ENCODE data around the gene AKAP13.

AKAP13 gene

GRCh38 chr15:85685356-85685755, 305.0 kb downstream of the AKAP13 start:
- no peak overlapping the region for H3K4me3 ChIP-seq (ENCODE audit: low read depth, low read length)
- no peak for DNase-seq (ENCODE audit: low read depth)
- no peak for TF ChIP-seq POLR2A (IDR thresholded peaks at IDR 0.05; ENCODE audit: extremely low read depth, insufficient read length)
- no peak for TF ChIP-seq MYC (IDR thresholded peaks at IDR 0.05; ENCODE audit: low read depth, low read length)
- TF ChIP-seq CTCF (IDR thresholded peaks at IDR 0.05; ENCODE audit: low read depth, low read length): no peak
- no peak for TF ChIP-seq MAX (IDR thresholded peaks at IDR 0.05; ENCODE audit: low read depth, low read length)

GRCh38 chr15:85687329-85687728, 306.9 kb downstream of the AKAP13 start:
- peak; percentile 18 for DNase-seq (ENCODE audit: low read depth)
- TF ChIP-seq POLR2A (IDR thresholded peaks at IDR 0.05; ENCODE audit: extremely low read depth, insufficient read length) (no peak), MYC (IDR thresholded peaks at IDR 0.05; ENCODE audit: low read depth, low read length) (no peak), CTCF (IDR thresholded peaks at IDR 0.05; ENCODE audit: low read depth, low read length) (no peak)
- H3K4me3 ChIP-seq (ENCODE audit: low read depth, low read length): no peak overlapping the region

- H3K4me3 ChIP-seq (ENCODE audit: low read depth, low read length): no peak overlapping the region
- DNase-seq (ENCODE audit: low read depth): peak; percentile 36
- TF ChIP-seq MYC (IDR thresholded peaks at IDR 0.05; ENCODE audit: low read depth, low read length) (no peak), POLR2A (IDR thresholded peaks at IDR 0.05; ENCODE audit: extremely low read depth, insufficient read length) (no peak), MAX (IDR thresholded peaks at IDR 0.05; ENCODE audit: low read depth, low read length) (no peak), CTCF (IDR thresholded peaks at IDR 0.05; ENCODE audit: low read depth, low read length) (no peak)
Observed at GRCh38 chr15:85688711-85689110, 308.3 kb downstream of the AKAP13 start.

- TF ChIP-seq CTCF (IDR thresholded peaks at IDR 0.05; ENCODE audit: low read depth, low read length) (no peak), MYC (IDR thresholded peaks at IDR 0.05; ENCODE audit: low read depth, low read length) (peak; percentile 77), POLR2A (IDR thresholded peaks at IDR 0.05; ENCODE audit: extremely low read depth, insufficient read length) (peak; percentile 62), MAX (IDR thresholded peaks at IDR 0.05; ENCODE audit: low read depth, low read length) (peak; percentile 84)
- peak; percentile 93 for DNase-seq (ENCODE audit: low read depth)
- peak overlapping the region; percentile 81 for H3K4me3 ChIP-seq (ENCODE audit: low read depth, low read length)
Observed at GRCh38 chr15:85689729-85690128, 309.3 kb downstream of the AKAP13 start.

- H3K4me3 ChIP-seq (ENCODE audit: low read depth, low read length): peak overlapping the region; percentile 81
- peak; percentile 64 for DNase-seq (ENCODE audit: low read depth)
- TF ChIP-seq MYC (IDR thresholded peaks at IDR 0.05; ENCODE audit: low read depth, low read length) (no peak), MAX (IDR thresholded peaks at IDR 0.05; ENCODE audit: low read depth, low read length) (no peak), CTCF (IDR thresholded peaks at IDR 0.05; ENCODE audit: low read depth, low read length) (no peak), POLR2A (IDR thresholded peaks at IDR 0.05; ENCODE audit: extremely low read depth, insufficient read length) (no peak)
Observed at GRCh38 chr15:85690561-85691231, 310.3 kb downstream of the AKAP13 start.

Data from NB4 (cell line).